Mucosa of descending colon (tissue), 3 donors: ENCODE measurements around the gene TFCP2L1. TPM values are rescaled to one million over a fixed set of nuclear protein-coding genes. Genes with fewer than 3 reads are reported as not detected.
A peak's percentile ranks its signal among the peaks of the same experiment; 100 is the strongest.
"Not testable (repeated sequence)": the region's sequence is repeated elsewhere in the genome, so short reads cannot be mapped to it uniquely, and the experiment has no call there.

Experiments used
- ATAC-seq: fragments of 200-7000 bp; cut with Tn5 transposase; one replicate; pipeline ENCODE4 v1.9.1; 2020; ENCODE audit warnings: mild to moderate bottlenecking, moderate library complexity
- DNase-seq, 3 donors: peaks; one replicate each; pipeline ENCODE4 v3.0.0-alpha.2; 2020
- H3K36me3 ChIP-seq: fragments of 200-600 bp; one replicate; pipeline ENCODE4 v1.8.0; 2021; ENCODE audit warnings: low read depth, mild to moderate bottlenecking
- H3K4me1 ChIP-seq: fragments of 200-600 bp; one replicate; pipeline ENCODE4 v1.8.0; 2021; ENCODE audit warnings: low read depth, mild to moderate bottlenecking
- H3K4me3 ChIP-seq: fragments of 200-600 bp; one replicate; pipeline ENCODE4 v1.8.0; 2021; ENCODE audit warnings: mild to moderate bottlenecking
- H3K9me3 ChIP-seq: fragments of 200-600 bp; one replicate; pipeline ENCODE4 v1.8.0; 2021; ENCODE audit warnings: mild to moderate bottlenecking
- intact Hi-C, 2 donors: fragments of 100-400 bp; cut with DNase I in 1 of 2; cut with micrococcal nuclease in 1 of 2; formaldehyde crosslinking; loops; one replicate each; pipeline versions ENCODE4 v1.11.0 to v1.11.1; 2022; cut with DNase I, micrococcal nuclease
- total RNA-seq, 3 donors: library from RNA; stranded (reverse); fragmentation: NEBNext Ultra II Directional in 2 of 3; extraction: Animal tissue kit (Norgen Biotek cat#: 25700) in 2 of 3; gene quantifications; one replicate each; pipeline versions ENCODE4 v1.2.1 to v1.2.4, GENCODE V29; 2021 to 2023
- TF ChIP-seq, protein P1 (sequence below): fragments of 200-600 bp; IDR thresholded peaks from one replicate; pipeline ENCODE4 v1.8.0; 2022; ENCODE audit warnings: antibody characterized with exemption, mild to moderate bottlenecking
- donor health status: DM: no; HTN: no; CAD: no; lungs with moderate emphysema.
- donor health status: DM: no; HTN: no; CAD: no.
- donor health status: DM: no; HTN: yes; CAD: no.

The TFCP2L1 gene
- total RNA-seq, 3 donors from 2014 or later = 46.9 to 111 (median 107) TPM

DNA sequence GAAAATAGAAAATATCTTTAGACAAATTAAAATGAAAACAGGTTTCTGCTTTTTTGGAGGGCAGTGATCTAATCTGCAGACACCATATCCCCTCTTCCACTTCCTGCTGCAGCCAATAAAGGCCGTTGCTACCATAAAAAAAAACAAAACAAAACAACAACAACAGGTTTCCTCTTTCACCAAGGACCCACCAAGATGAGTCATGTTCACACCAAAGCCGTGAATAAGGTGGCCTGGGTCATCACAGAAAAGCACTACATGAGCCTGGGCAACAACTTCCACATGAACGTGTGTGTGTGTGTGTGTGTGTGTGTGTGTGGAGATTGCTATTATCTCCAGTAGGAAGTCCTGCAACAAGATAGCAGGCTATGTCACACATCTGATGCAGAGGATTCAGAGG, 24.8 kb upstream of the TFCP2L1 start:
- intact Hi-C loops = no loop called here
- Histone ChIP-seq H3K4me1 (no peaks in the 10 kb centered on the region), H3K4me3 (no peak overlapping the region), H3K36me3 (no peaks in the 10 kb centered on the region), H3K9me3 (no peaks in the 10 kb centered on the region)
- peak; percentile 84 for ATAC-seq
- DNase-seq = no peak
- TF ChIP-seq, protein P1, sequence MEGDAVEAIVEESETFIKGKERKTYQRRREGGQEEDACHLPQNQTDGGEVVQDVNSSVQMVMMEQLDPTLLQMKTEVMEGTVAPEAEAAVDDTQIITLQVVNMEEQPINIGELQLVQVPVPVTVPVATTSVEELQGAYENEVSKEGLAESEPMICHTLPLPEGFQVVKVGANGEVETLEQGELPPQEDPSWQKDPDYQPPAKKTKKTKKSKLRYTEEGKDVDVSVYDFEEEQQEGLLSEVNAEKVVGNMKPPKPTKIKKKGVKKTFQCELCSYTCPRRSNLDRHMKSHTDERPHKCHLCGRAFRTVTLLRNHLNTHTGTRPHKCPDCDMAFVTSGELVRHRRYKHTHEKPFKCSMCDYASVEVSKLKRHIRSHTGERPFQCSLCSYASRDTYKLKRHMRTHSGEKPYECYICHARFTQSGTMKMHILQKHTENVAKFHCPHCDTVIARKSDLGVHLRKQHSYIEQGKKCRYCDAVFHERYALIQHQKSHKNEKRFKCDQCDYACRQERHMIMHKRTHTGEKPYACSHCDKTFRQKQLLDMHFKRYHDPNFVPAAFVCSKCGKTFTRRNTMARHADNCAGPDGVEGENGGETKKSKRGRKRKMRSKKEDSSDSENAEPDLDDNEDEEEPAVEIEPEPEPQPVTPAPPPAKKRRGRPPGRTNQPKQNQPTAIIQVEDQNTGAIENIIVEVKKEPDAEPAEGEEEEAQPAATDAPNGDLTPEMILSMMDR = no peak

DNA sequence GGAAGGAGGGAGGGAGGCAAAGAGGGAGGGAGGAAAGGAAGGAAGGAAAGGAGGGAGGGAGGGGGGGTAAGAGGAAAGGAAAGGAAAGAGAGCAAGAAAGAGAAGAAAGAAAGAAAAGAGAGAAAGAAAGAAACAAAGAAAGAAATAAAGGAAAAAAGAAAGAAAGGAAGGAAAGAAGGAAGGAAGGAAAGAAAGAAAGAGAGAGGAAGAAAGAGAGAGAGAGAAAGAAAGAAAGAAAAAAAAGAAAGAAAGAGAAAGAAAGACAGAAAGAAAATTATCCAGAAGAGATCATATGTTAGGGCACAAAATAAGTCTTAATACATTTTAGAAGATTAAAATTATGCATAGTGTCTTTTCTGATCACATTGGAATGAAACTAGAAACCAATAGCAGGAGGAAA, 24.3 kb upstream of the TFCP2L1 start:
- intact Hi-C loops = no loop called here
- H3K9me3 ChIP-seq = no peaks in the 10 kb centered on the region
- no peaks in the 10 kb centered on the region for H3K4me1 ChIP-seq
- TF ChIP-seq, protein P1 = no peak
- no peaks in the 10 kb centered on the region for H3K36me3 ChIP-seq
- no peak for DNase-seq
- ATAC-seq = no peak
- no peak overlapping the region for H3K4me3 ChIP-seq

DNA sequence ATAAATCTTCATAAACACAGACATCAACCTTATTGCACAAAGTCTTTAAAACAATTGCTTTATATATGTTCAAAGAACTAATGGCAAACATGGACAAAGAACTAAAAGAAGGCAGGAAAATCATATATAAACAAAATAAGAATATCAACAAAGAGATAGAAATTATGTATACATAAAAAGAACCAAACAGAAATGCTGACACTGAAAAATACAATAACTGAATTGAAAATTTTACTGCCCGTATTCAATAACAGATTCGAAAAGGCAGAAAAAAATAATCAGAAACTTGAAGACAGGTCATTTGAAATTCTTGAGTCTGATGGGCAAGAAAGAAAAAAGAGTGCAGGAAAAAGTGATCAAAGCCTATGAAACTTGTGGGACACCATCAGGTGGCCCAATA, 22.0 kb upstream of the TFCP2L1 start:
- no peak for ATAC-seq
- DNase-seq = no peak
- TF ChIP-seq, protein P1 = no peak
- no peaks in the 10 kb centered on the region for H3K9me3 ChIP-seq
- H3K4me1 ChIP-seq = peaks cover 10% of the 10 kb centered on the region
- H3K4me3 ChIP-seq = no peak overlapping the region
- no peaks in the 10 kb centered on the region for H3K36me3 ChIP-seq
- intact Hi-C loops = no loop called here

DNA sequence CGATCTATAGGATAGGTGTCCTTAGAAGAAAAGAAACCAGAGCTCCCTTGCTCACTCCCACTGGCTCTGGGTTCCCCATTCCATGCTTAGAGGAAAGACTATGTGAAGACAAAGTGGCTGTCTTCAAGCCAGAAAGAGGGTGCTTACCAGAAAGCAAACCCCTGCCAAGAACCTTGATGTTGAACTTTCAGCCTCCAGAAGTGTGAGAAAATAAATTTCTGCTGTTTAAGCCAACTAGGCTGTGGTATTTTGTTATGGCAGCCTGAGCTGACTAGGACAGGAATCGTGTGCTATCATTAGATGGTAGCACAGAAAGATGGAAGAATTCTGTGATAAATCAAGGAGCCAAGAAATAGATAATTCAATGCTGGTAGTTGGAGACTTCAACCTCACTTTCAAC, 19.9 kb upstream of the TFCP2L1 start:
- Histone ChIP-seq H3K4me1 (peaks cover 10% of the 10 kb centered on the region), H3K9me3 (no peaks in the 10 kb centered on the region), H3K4me3 (no peak overlapping the region), H3K36me3 (no peaks in the 10 kb centered on the region)
- DNase-seq = no peak
- intact Hi-C loops = no loop called here
- no peak for ATAC-seq
- TF ChIP-seq, protein P1 = no peak

DNA sequence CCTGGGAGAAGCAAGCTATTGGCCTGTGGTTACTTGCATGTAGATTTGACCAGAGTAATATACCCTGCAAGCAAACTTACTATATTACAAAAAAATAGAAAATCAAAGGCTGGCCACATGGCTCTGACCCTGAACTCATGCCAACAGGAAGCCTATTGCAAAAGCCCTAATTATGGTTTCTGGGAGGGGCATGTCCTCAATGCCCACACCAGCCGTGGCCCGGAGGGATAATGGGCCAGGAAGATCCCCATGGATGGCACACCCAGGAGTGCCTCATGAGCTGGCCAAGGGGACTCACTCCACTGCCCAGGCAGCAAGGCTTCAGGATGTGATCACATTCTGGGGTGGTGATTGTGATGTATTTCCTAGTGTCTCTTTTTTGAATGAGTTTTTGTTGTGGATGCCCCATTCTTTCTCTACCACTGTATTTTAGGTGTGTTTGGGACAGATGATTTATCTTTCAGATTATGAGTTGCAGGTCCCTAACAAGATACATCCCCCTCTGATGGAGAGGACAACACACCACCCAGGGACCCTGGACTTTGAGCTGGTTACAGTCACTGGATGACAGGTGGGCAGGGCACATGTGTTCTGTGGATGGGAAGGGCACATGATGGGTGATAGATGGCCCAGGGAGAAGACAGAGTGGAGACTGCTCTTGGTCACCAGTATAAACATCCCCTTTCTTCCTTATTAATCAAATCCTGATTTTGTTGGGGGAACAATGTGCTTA, 18.7 kb upstream of the TFCP2L1 start:
- TF ChIP-seq, protein P1 = no peak
- Histone ChIP-seq H3K4me3 (no peak overlapping the region), H3K9me3 (no peaks in the 10 kb centered on the region), H3K4me1 (peaks cover 10% of the 10 kb centered on the region), H3K36me3 (no peaks in the 10 kb centered on the region)
- intact Hi-C loops = no loop called here
- DNase-seq (peak in 1 of 3 donors; percentile 48), ATAC-seq (peak; percentile 87)

DNA sequence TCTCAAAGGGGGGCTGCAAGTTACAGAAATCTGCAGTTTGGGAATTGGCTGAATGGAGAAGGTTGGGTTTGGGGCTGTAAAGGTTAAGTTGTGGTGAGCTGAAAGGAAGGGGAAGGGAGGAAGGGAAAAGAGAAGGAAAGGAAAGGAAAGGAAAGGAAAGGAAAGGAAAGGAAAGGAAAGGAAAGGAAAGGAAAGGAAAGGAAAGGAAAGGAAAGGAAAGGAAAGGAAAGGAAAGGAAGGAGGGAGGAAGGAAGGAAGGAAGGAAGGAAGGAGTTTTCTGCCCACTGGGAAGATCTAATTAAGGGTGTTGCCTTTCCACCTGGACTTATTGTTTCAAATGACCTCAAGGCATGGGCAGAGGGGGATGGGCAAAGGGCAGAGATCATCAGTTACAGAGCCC, 16.2 kb upstream of the TFCP2L1 start:
- H3K4me3 ChIP-seq, H3K4me1 ChIP-seq, intact Hi-C loops, H3K36me3 ChIP-seq, DNase-seq, H3K9me3 ChIP-seq, ATAC-seq: not testable (repeated sequence)
